ENCODE results near the gene CTNNA3. TPM values are rescaled to one million over a fixed set of nuclear protein-coding genes. Genes with fewer than 3 reads are reported as not detected.

Gene CTNNA3
- total RNA-seq, 4 donors from 2014 or later = 14.3 to 49.5 (median 24.2) TPM

DNA sequence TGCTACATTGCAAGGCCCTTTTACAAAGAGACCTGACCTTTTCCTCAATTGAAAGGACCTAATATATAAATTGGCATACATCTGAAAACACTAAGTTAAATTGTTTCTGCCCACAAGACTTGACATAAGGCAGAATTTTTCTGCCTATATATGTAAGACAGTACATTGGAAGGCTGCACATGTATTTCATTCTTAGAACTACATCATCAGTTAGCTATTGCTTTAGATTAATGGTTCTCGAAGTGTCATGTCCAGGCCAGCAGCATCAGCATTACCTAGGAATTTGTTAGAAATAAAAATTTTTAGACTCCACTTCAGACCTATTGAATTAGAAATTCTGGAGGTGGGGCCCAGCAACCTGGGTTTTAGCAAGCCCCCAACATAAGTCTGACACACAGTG lies 396.2 kb downstream of the CTNNA3 start:
- Histone ChIP-seq H3K4me3 (no peak overlapping the region), H3K4me1 (no peaks in the 10 kb centered on the region), H3K27ac (no peak overlapping the region), H3K9me3 (no peaks in the 10 kb centered on the region), H3K27me3 (no peaks in the 10 kb centered on the region), H3K36me3 (no peaks in the 10 kb centered on the region)
- no peak for ATAC-seq
- in situ Hi-C loops (cut with MboI; ENCODE audit: low sequenced_read_pairs in 4 of 4) (no loop called here), intact Hi-C loops (cut with DNase I; ENCODE audit: low total_unique reads) (no loop called here)
- TF ChIP-seq POLR2A (IDR thresholded peaks at IDR 0.05) = no peak
- TF ChIP-seq, protein P1, sequence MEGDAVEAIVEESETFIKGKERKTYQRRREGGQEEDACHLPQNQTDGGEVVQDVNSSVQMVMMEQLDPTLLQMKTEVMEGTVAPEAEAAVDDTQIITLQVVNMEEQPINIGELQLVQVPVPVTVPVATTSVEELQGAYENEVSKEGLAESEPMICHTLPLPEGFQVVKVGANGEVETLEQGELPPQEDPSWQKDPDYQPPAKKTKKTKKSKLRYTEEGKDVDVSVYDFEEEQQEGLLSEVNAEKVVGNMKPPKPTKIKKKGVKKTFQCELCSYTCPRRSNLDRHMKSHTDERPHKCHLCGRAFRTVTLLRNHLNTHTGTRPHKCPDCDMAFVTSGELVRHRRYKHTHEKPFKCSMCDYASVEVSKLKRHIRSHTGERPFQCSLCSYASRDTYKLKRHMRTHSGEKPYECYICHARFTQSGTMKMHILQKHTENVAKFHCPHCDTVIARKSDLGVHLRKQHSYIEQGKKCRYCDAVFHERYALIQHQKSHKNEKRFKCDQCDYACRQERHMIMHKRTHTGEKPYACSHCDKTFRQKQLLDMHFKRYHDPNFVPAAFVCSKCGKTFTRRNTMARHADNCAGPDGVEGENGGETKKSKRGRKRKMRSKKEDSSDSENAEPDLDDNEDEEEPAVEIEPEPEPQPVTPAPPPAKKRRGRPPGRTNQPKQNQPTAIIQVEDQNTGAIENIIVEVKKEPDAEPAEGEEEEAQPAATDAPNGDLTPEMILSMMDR (IDR thresholded peaks at IDR 0.05 in 4 of 5, conservative IDR thresholded peaks at IDR 0.05 in 1 of 5) = no peak
- no peak for DNase-seq

DNA sequence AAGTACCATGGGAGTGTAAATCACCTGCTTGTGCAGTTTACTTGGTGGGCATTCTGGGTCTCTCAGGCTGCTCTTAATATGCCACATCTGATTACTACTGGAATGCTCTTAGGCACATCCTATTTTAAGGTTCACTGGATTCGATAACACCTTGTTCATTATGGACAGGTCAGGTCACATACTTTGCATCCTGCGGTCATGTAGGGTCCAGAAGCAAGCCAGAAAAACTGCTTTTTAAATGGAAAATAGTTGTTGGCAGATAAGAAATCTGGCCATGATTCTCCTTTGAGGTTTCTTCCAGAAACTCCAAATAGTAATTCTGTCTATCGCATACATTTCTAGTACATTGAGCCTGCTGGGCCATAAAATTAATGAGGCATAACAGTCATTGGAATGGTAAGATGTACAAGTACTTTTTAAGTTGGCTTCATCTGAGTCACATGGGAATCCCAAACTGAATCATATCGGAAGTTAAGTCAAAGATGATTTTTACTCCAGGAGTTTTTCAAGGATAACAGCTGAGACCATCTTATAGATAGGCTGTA lies 398.3 kb downstream of the CTNNA3 start:
- ATAC-seq (no peak), DNase-seq (no peak)
- Histone ChIP-seq H3K27ac (no peak overlapping the region), H3K4me1 (no peaks in the 10 kb centered on the region), H3K4me3 (no peak overlapping the region), H3K9me3 (no peaks in the 10 kb centered on the region), H3K27me3 (no peaks in the 10 kb centered on the region), H3K36me3 (no peaks in the 10 kb centered on the region)
- intact Hi-C loops (cut with DNase I; ENCODE audit: low total_unique reads) (no loop called here), in situ Hi-C loops (cut with MboI; ENCODE audit: low sequenced_read_pairs in 4 of 4) (no loop called here)
- TF ChIP-seq POLR2A (IDR thresholded peaks at IDR 0.05) = no peak
- TF ChIP-seq, protein P1 (IDR thresholded peaks at IDR 0.05 in 4 of 5, conservative IDR thresholded peaks at IDR 0.05 in 1 of 5) = no peak

DNA sequence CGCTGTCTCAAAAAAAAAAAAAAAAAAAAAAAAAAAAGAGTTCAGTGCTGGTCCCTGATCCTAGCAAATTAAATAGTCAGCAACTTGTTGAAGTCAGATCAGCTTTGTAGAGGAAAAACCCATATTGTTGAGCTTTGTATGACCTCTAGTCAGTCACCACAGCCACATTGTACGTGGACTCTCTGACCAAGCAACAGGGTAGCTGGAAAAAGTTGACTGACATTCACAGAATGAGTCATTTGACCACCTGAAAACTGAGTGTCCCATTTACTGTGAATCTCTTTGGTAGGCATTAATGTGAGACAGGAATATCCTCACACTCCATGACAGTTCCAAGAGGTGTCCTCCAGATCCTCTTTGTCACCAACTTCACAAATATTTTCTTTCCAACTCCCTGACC lies 399.1 kb downstream of the CTNNA3 start:
- Histone ChIP-seq H3K4me3 (no peak overlapping the region), H3K36me3 (no peaks in the 10 kb centered on the region), H3K27ac (no peak overlapping the region), H3K4me1 (no peaks in the 10 kb centered on the region), H3K27me3 (no peaks in the 10 kb centered on the region), H3K9me3 (no peaks in the 10 kb centered on the region)
- TF ChIP-seq, protein P1 (IDR thresholded peaks at IDR 0.05 in 4 of 5, conservative IDR thresholded peaks at IDR 0.05 in 1 of 5) = no peak
- no peak for TF ChIP-seq POLR2A (IDR thresholded peaks at IDR 0.05)
- ATAC-seq (no peak), DNase-seq (no peak)
- intact Hi-C loops (cut with DNase I; ENCODE audit: low total_unique reads) (no loop called here), in situ Hi-C loops (cut with MboI; ENCODE audit: low sequenced_read_pairs in 4 of 4) (no loop called here)

DNA sequence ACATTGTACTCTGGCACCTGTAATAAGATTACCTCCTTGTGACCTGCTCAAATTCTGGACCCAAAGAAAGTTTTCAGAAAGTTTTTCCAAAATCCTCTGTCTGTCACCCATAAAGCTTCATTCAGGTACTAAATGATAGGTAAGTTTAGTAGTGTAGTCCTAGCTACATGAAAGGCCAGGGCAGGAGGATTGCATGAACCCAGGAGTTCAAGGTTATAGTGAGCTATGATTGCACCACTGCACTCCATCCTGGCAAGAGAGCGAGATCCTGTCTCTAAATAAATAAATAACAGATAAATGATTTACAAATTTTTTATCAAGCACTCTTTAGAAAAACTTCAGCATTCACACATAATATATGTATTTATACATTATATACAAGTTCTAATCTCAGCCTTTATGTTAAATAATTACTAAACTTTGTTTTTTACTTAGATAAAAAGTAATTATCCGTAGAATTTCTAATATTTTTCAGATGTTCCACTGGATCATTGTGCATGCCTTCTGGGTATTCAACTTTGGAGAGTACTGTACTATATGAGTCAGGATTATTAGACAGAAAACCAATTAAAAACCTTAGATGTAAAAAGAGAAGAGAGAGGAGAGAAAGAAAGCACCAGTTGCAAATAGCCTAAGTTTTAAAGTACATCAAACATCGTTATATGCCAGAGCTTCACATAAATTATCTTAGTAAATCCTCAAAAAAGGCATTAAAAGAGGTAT lies 407.1 kb downstream of the CTNNA3 start:
- ATAC-seq (no peak), DNase-seq (no peak)
- TF ChIP-seq, protein P1 (IDR thresholded peaks at IDR 0.05 in 4 of 5, conservative IDR thresholded peaks at IDR 0.05 in 1 of 5) = no peak
- no peak for TF ChIP-seq POLR2A (IDR thresholded peaks at IDR 0.05)
- Histone ChIP-seq H3K4me3 (no peak overlapping the region), H3K4me1 (no peaks in the 10 kb centered on the region), H3K36me3 (no peaks in the 10 kb centered on the region), H3K27me3 (no peaks in the 10 kb centered on the region), H3K27ac (no peak overlapping the region), H3K9me3 (no peaks in the 10 kb centered on the region)
- in situ Hi-C loops (cut with MboI; ENCODE audit: low sequenced_read_pairs in 4 of 4) (no loop called here), intact Hi-C loops (cut with DNase I; ENCODE audit: low total_unique reads) (no loop called here)
